HG02970 (cell line): ENCODE measurements around the gene RHO.
"Not testable (repeated sequence)": the region's sequence is repeated elsewhere in the genome, so short reads cannot be mapped to it uniquely, and the experiment has no call there.

Experiments
- ATAC-seq: cut with Tn5 transposase; IDR thresholded peaks from one replicate; pipeline ENCODE4 v1.9.1; 2021; ENCODE audit warnings: mild to moderate bottlenecking, moderate library complexity, moderate number of reproducible peaks; ENCODE audit not compliant: unreplicated experiment, low FRiP score

The RHO gene

GRCh38 chr3:129498603-129499488 is 29.6 kb upstream of the RHO start:
- ATAC-seq: not testable (repeated sequence)

DNA sequence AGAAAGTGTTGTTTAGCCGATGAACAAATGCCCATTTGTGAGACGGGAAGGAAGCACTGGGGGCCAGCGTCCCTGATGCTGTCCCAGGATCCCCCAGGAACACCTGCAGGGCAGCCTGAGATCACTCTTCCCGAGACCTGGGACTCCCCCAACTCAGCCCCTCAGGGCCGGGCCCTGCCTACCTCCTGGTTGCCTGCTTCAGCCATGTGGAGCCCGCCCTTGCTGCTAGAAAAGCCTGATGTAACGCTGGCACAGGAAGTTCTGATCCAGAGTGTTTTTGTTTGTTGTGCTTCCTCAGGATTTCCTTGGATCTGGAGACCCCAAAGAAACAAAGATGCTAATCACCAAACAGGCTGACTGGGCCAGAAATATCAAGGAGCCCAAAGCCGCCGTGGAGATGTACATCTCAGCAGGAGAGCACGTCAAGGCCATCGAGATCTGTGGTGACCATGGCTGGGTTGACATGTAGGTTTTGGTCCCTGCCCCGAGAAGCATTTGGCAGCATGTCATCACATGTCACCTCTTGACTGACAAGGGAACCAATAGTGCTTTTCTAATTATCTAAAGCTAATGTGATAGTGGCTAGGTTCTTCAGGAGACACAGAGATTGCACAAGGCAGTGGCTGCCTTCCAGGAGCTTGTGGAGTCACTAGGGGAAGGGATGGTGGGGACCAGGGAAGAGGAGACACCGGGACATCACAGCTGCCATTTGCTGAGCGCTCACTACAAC is 28.7 kb upstream of the RHO start:
- not testable (repeated sequence) for ATAC-seq

GRCh38 chr3:129500334-129500658 is 28.1 kb upstream of the RHO start:
- ATAC-seq: no peak

- ATAC-seq: no peak
Measured at GRCh38 chr3:129501630-129502029, 26.8 kb upstream of the RHO start.

DNA sequence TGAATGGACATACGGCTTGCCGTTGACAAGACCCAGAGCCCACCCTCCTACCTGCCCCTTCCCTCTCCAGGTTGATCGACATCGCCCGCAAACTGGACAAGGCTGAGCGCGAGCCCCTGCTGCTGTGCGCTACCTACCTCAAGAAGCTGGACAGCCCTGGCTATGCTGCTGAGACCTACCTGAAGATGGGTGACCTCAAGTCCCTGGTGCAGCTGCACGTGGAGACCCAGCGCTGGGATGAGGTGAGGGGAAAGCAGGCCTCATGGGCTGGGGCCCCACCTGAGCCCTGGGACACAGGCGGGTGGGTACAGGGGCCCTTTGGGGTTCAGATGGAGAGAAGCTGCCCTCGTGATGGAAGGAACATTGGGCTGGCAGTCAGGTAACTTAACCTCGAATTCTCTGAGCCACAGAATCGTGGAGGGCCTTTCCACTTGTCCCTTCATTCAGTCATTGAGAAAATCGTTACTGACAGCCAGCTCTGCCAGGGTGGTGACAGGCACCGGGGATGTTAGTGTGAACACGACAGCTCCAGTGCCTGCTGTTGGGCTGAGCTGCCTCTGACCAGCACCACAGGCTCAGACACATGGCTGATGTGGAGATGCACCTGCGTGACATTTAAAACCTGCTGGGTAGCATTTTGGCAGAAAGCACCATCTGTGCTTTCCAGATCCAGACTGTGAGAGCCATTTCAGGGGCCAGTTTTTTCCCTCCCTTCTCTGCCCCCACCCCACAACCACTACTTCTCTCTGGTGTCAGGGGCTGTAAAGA is 25.6 kb upstream of the RHO start:
- ATAC-seq: no peak

DNA sequence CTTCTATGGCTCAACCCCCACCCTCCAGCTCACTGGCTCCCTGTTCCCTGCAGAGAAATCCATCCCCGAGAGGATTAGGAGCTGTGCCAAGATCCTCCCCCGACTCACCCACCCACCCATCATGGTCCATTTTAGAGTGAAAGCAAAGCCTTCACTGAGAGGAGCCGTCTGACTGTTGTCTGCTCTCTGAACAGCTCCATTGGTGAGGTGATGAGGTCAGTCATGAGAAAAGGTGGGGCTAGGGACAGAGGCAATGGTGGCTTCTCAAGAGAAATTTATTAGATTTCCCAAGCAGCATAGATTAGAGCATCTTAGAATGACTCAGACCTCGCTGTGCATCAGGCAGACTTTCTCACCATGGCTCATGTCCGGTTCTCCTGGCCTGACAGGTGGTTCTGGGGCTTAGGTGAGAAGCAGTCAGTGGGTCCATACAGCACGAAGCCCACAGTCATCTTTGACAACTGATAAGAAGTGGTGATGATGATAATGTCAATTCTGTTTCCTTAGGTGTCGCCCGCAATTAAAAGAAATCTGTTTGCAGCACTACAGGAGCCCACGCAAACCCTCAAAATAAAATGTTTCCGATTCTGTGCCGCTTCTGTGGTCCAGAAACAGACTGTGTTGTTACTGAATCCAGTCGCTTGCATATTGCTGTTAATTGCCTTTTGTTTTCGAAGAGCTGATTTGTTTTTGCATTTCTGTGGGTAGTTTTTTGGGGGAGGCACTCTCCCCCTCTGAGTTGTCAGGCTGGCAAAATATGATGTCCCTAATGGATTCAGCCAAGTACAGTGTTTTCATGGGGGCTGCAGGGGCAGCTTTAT is 24.8 kb upstream of the RHO start:
- no peak for ATAC-seq

DNA sequence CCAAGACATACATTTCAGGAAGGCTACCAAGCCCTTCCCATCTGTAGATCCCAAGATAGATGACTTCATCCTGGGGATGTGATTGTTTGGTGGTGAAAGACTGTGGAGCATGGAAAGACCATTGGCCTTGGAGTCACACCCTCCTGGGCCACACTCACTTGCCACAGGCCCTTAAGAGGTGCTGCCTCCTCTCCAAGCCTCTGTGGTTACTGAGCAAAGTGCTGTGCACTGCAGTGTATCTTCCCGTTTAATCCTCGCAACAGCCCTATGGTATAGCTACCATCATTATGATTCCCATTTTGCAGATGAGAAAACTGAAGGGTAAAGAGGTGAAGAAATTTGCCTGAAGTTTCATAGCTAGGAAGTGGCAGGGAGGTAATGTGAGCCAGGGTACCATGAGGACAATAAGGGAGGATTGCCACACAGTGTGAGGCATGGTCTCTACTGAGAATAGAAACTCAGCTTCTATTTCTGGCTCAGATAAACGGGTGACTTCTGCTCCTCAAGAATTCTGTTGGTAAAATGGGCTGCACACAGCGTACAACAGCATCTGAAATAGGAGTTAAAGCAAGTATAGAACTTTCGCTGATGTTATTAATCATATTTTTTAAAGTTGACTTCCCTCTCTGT is 23.9 kb upstream of the RHO start:
- no peak for ATAC-seq

- no peak for ATAC-seq
Measured at GRCh38 chr3:129505341-129505740, 23.1 kb upstream of the RHO start.

DNA sequence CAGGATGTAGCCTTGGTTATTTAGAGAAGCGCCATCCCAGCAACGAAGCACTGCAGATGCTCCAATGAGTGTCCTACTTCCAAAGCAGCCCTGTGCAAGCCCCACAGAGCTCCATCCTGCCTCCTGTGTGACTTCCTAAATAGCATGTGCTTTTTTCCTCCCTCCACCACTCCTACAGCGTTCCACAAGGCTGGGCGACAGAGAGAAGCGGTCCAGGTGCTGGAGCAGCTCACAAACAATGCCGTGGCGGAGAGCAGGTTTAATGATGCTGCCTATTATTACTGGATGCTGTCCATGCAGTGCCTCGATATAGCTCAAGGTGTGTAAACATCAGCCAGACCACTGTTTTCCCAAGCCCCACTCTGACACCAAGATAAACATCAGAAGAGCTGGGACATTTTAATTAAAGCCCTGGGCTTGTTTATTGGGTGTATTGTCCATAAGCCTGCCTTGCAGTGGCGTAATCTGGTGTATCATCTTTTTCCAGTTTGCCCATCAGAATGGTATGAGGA is 22.2 kb upstream of the RHO start:
- no peak for ATAC-seq

DNA sequence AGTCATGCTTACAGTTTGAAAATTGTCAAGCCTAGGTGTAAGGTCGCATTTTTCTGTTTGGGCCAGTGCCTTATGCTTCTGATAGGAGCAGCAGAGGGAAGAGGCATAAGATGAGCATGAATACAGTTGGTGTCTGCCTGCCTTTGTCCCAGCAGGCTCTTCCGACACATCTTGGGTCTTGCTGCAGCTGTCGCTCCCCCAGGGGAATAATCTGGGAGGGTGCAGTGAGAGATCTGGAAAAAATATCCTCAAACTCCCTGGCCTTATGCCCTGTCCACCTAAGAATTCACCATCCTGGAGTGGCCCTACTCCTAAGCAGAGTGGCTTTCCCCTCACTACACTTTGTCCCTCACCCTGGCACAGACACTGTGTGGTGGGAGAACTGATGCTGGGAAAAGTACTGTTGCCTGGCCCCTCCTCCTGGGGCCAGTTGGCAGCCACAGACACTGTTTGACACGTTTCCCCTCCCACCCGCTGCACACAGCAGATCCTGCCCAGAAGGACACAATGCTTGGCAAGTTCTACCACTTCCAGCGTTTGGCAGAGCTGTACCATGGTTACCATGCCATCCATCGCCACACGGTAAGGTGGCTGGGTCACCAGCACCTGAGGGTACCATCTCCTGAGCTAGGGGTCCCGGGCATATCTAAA is 21.1 kb upstream of the RHO start:
- no peak for ATAC-seq

DNA sequence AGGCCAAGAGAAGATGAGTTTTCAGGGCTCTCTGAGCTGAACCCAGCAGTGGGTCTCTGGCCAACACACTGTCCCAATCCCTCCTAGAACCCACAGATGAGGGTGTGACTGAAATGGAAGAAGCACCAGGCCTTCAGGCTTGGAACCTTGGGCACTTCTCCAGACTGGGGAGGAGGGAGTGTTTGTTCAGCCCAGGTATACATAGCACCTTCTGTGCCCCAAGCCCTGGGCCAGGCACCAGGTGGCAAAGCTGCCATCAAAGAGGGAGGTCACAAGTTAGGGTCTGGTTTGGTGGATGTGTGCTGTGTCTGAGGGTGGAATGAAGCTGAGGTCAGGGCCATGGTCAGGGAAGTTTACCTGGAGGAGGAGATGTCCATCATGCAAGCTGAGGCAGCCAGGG is 15.8 kb upstream of the RHO start:
- no peak for ATAC-seq

DNA sequence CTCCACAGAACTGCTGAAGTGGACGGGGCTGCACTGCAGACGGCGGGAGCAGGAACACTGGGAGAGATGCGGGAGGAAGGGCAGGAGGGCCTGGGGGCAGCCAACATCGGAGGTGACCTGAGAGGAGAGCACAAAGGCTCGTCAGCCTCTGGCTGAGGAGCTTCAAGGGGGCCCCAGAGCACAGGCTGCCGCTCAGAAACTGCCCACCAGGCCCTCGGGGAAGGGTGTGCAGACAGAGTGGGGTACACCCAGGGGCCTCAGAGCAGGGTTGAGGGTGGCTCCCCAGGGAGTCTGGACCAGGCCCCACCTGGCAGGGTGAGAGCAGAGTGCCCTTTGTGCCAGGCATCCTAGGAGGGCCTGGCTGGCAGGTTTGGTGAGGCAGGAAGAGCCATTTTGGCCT is 14.7 kb upstream of the RHO start:
- no peak for ATAC-seq

- ATAC-seq: no peak
Measured at GRCh38 chr3:129514110-129514509, 14.3 kb upstream of the RHO start.

DNA sequence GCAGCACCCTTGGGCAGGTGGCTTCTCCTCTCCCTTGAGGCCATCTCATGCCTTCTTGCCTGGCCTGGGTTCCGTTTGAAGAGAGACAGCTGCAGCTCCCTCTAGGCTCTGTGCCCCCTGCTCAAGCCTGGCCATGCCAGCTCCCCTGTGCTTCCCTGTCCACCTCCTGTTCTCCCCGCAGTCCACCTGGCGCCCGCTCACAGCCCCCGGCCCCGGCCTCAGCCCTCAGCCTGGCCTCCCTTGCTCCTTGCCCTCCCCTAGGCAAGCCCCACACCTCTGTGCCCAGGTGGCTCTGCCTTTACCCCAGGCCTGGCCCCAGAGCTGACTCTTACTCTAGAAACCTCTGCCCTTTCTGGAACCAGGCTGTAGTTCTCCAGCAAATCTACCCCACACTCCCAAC is 13.9 kb upstream of the RHO start:
- ATAC-seq: no peak

- ATAC-seq: not testable (repeated sequence)
Measured at GRCh38 chr3:129515108-129515820, 13.2 kb upstream of the RHO start.

GRCh38 chr3:129515821-129516432 is 12.5 kb upstream of the RHO start:
- ATAC-seq: not testable (repeated sequence)

GRCh38 chr3:129517516-129517915 is 10.9 kb upstream of the RHO start:
- no peak for ATAC-seq

DNA sequence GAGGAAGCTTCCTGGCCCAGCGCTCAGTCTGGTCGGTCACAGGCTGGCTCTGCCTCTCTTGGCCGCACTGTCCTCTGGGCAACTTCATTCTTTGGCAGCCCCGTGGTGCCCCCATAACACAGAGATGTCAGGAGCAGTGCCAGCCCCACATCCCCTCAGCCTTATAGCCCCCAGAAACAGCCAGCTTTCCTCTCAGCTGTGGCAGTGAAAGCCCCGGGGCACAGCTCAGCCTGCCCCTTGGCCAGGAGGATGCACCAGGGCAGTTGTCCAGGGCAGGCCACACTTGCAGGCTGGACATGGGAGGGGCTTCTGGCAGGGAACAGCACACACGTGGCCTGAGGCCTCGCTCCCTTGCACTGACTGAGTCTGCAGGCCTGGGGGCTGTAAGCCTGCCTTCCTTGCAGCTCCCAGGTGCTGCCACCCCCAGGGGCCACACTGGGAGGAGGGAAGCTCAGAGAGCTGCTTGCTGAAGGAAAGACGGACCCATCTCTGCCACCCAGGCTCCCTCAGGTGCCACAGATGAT is 10.3 kb upstream of the RHO start:
- no peak for ATAC-seq
